Fibroblast of villous mesenchyme (primary cell): ENCODE results near the gene HPCAL1. TPM values are rescaled to one million over a fixed set of nuclear protein-coding genes. Genes with fewer than 3 reads are reported as not detected.

ENCODE experiments used
- DNase-seq: peaks from one replicate; pipeline ENCODE4 v3.0.0-alpha.2; 2010; ENCODE audit warnings: low read depth
- H3K4me3 ChIP-seq: 2 replicates; pipeline ENCODE4 v1.5.1; 2011; ENCODE audit warnings: low read depth, mild to moderate bottlenecking, low read length
- CTCF ChIP-seq: IDR thresholded peaks from 2 replicates; pipeline ENCODE4 v1.5.1; 2012; ENCODE audit warnings: low read depth, mild to moderate bottlenecking, low read length; ENCODE audit not compliant: insufficient read depth
- total RNA-seq: library from RNA; depleted of rRNA; stranded (reverse); fragments of >200 nt; gene quantifications from 2 replicates; pipeline ENCODE4 v1.2.3, GENCODE V29; 2012

HPCAL1 gene
- total RNA-seq, 1 donor: 60.0 TPM

GRCh38 chr2:10402062-10402585, 99.4 kb downstream of the HPCAL1 start:
- H3K4me3 ChIP-seq: no peak overlapping the region
- no peak for TF ChIP-seq CTCF
- peak; percentile 85 for DNase-seq

- TF ChIP-seq CTCF: no peak
- no peak overlapping the region for H3K4me3 ChIP-seq
- no peak for DNase-seq
These were observed 100.0 kb downstream of the HPCAL1 start for GRCh38 chr2:10402653-10403215.

GRCh38 chr2:10404324-10405143, 101.8 kb downstream of the HPCAL1 start:
- no peak for TF ChIP-seq CTCF
- H3K4me3 ChIP-seq: no peak overlapping the region

GRCh38 chr2:10405448-10405847, 102.7 kb downstream of the HPCAL1 start:
- peak; percentile 62 for DNase-seq
- TF ChIP-seq CTCF: no peak
- no peak overlapping the region for H3K4me3 ChIP-seq

More at GRCh38 chr2:10404324-10405143, 101.8 kb downstream of the HPCAL1 start:
- no peak for DNase-seq

- no peak for TF ChIP-seq CTCF
- no peak for DNase-seq
- no peak overlapping the region for H3K4me3 ChIP-seq
These were observed 103.3 kb downstream of the HPCAL1 start for GRCh38 chr2:10406016-10406415.

- DNase-seq: no peak
- no peak for TF ChIP-seq CTCF
- H3K4me3 ChIP-seq: no peak overlapping the region
These were observed 103.9 kb downstream of the HPCAL1 start for GRCh38 chr2:10406491-10407188.
